Prostate gland (tissue), 2 donors: ENCODE data around the gene NXPE2. TPM values are rescaled to one million over a fixed set of nuclear protein-coding genes. Genes with fewer than 3 reads are reported as not detected.

Source experiments
- DNase-seq: peaks from one replicate; pipeline ENCODE4 v3.0.0-alpha.2; 2019; ENCODE audit warnings: low spot score
- H3K27ac ChIP-seq, 2 donors: fragments of 200-600 bp; sonication (generic); 2 replicates each; pipeline ENCODE4 v1.5.1; 2017 to 2019
- H3K27me3 ChIP-seq: fragments of 200-600 bp; sonication (generic); replicated peaks from 2 replicates; pipeline ENCODE4 v1.5.1; 2019; ENCODE audit not compliant: insufficient read depth
- H3K36me3 ChIP-seq, 2 donors: fragments of 200-600 bp; sonication (generic); 1 replicate in 1 of 2; 2 replicates in 1 of 2; pipeline versions ENCODE4 v1.5.1 to v1.8.1; 2017 to 2019
- H3K4me1 ChIP-seq: fragments of 200-600 bp; sonication (generic); replicated peaks from 2 replicates; pipeline ENCODE4 v1.5.1; 2019
- H3K4me3 ChIP-seq, 2 donors: fragments of 200-600 bp; sonication (generic); 2 replicates each; pipeline ENCODE4 v1.5.1; 2017 to 2019
- H3K9me3 ChIP-seq: fragments of 200-600 bp; sonication (generic); 2 replicates; pipeline ENCODE4 v1.5.1; 2017
- CTCF ChIP-seq, 4 experiments: fragments of 200-600 bp in 2 of 4; fragments of 450-650 bp in 2 of 4; sonication (generic) in 2 of 4; IDR thresholded peaks; 1 replicate in 3 of 4; 2 replicates in 1 of 4; pipeline ENCODE4 v1.5.1; 2016 to 2019; ENCODE audit warnings: antibody characterized with exemption in 4 of 4, mild to moderate bottlenecking in 2 of 4, moderate library complexity in 2 of 4
- POLR2A ChIP-seq: fragments of 450-650 bp; IDR thresholded peaks from one replicate; pipeline ENCODE4 v1.6.1; 2016; ENCODE audit warnings: antibody characterized with exemption, mild to moderate bottlenecking
- POLR2AphosphoS5 ChIP-seq: sonication (generic); formaldehyde crosslinking; IDR thresholded peaks from one replicate; pipeline ENCODE4 v1.6.1; 2017; ENCODE audit warnings: antibody characterized with exemption
- WGBS: methylation state at CpG from one replicate; pipeline ENCODE4 v1.1.5; 2018; 5-methylcytosine and 5-hydroxymethylcytosine counted together
- intact Hi-C: fragments of 100-400 bp; cut with DNase I; formaldehyde crosslinking; loops from one replicate; pipeline ENCODE4 v1.14.2; 2022
- total RNA-seq, 2 donors: library from RNA; depleted of rRNA; stranded (reverse); fragments of >200 nt; gene quantifications; one replicate each; pipeline ENCODE4 v1.1.0, GENCODE V29; 2016

Gene NXPE2
- total RNA-seq, 2 donors from 2014 or later, result 0.62 to 0.68 TPM

GRCh38 chr11:114683007-114683406, 4.7 kb downstream of the NXPE2 start:
- intact Hi-C loops, result no loop called here
- no peaks in the 10 kb centered on the region for H3K36me3 ChIP-seq
- 92% methylated on average over 1 of the region's 1 CpG for WGBS

GRCh38 chr11:114684636-114685035, 6.3 kb downstream of the NXPE2 start:
- no peaks in the 10 kb centered on the region for H3K4me1 ChIP-seq
- H3K36me3 ChIP-seq, result no peaks in the 10 kb centered on the region
- H3K4me3 ChIP-seq, result no peak overlapping the region
- no peak overlapping the region for H3K27ac ChIP-seq
- TF ChIP-seq POLR2A (no peak), CTCF (IDR thresholded peaks at IDR 0.05) (no peak), POLR2AphosphoS5 (no peak)
- H3K9me3 ChIP-seq, result no peaks in the 10 kb centered on the region
- no peak for DNase-seq
- H3K27me3 ChIP-seq, result no peaks in the 10 kb centered on the region
- intact Hi-C loops, result no loop called here

More at GRCh38 chr11:114683007-114683406, 4.7 kb downstream of the NXPE2 start:
- H3K4me1 ChIP-seq, result no peaks in the 10 kb centered on the region
- TF ChIP-seq POLR2AphosphoS5 (no peak), POLR2A (no peak), CTCF (IDR thresholded peaks at IDR 0.05) (no peak)
- H3K27me3 ChIP-seq, result no peaks in the 10 kb centered on the region
- no peak overlapping the region for H3K4me3 ChIP-seq
- DNase-seq, result no peak
- H3K9me3 ChIP-seq, result no peaks in the 10 kb centered on the region
- no peak overlapping the region for H3K27ac ChIP-seq

GRCh38 chr11:114685097-114685496, 6.8 kb downstream of the NXPE2 start:
- 88% methylated on average over 1 of the region's 1 CpG for WGBS
- Histone ChIP-seq H3K9me3 (no peaks in the 10 kb centered on the region), H3K4me1 (no peaks in the 10 kb centered on the region), H3K36me3 (no peaks in the 10 kb centered on the region), H3K27ac (no peak overlapping the region), H3K27me3 (no peaks in the 10 kb centered on the region), H3K4me3 (no peak overlapping the region)
- DNase-seq, result no peak
- intact Hi-C loops, result no loop called here
- TF ChIP-seq CTCF (IDR thresholded peaks at IDR 0.05) (no peak), POLR2AphosphoS5 (no peak), POLR2A (no peak)

- Histone ChIP-seq H3K4me1 (no peaks in the 10 kb centered on the region), H3K4me3 (no peak overlapping the region), H3K27ac (no peak overlapping the region), H3K27me3 (no peaks in the 10 kb centered on the region), H3K9me3 (no peaks in the 10 kb centered on the region), H3K36me3 (no peaks in the 10 kb centered on the region)
- intact Hi-C loops, result no loop called here
- 17% methylated on average over 4 of the region's 4 CpGs for WGBS
- TF ChIP-seq POLR2AphosphoS5, result no peak
- TF ChIP-seq POLR2A, result no peak
- TF ChIP-seq CTCF (IDR thresholded peaks at IDR 0.05), result no peak
- no peak for DNase-seq
These were observed 27.1 kb downstream of the NXPE2 start for GRCh38 chr11:114705280-114706024.

GRCh38 chr11:114709960-114710359, 31.6 kb downstream of the NXPE2 start:
- TF ChIP-seq CTCF (IDR thresholded peaks at IDR 0.05), result no peak
- TF ChIP-seq POLR2AphosphoS5, result no peak
- TF ChIP-seq POLR2A, result no peak
- H3K27ac ChIP-seq, result no peak overlapping the region
- intact Hi-C loops, result no loop called here
- DNase-seq, result no peak
- no peak overlapping the region for H3K4me3 ChIP-seq
- 32% methylated on average over 1 of the region's 1 CpG for WGBS
- no peaks in the 10 kb centered on the region for H3K9me3 ChIP-seq
- H3K27me3 ChIP-seq, result no peaks in the 10 kb centered on the region
- H3K4me1 ChIP-seq, result no peaks in the 10 kb centered on the region
- H3K36me3 ChIP-seq, result no peaks in the 10 kb centered on the region
